OCI-LY3 (cell line): ENCODE results near the gene MCM6.

Experiments
- H2AFZ ChIP-seq: fragments of 200-600, 300-600 bp; shearing (Covaris generic); 2 replicates; pipeline ENCODE4 v1.6.0; 2014; ENCODE audit warnings: antibody characterized with exemption, low read depth, low read length
- H3K27ac ChIP-seq: fragments of 200-600, 300-600 bp; sonication (generic); 2 replicates; pipeline ENCODE4 v1.5.1; 2014; ENCODE audit warnings: mild to moderate bottlenecking, low read length, moderate library complexity, mixed read lengths
- H3K27me3 ChIP-seq: fragments of 200-600, 300-600 bp; sonication (generic); 2 replicates; pipeline ENCODE4 v1.6.1; 2014; ENCODE audit warnings: low read depth, low read length, mixed read lengths
- H3K36me3 ChIP-seq: fragments of 200-600, 300-600 bp; sonication (generic); replicated peaks from 2 replicates; pipeline ENCODE3; 2014; ENCODE audit warnings: low read depth, low read length, mixed read lengths
- H3K4me1 ChIP-seq: fragments of 300-600, 200-600 bp; sonication (generic); 2 replicates; pipeline ENCODE4 v1.6.1; 2014; ENCODE audit warnings: low read length, mixed read lengths
- H3K4me2 ChIP-seq: fragments of 200-600, 300-600 bp; sonication (generic); 2 replicates; pipeline ENCODE4 v1.6.1; 2014; ENCODE audit warnings: low read length, mixed read lengths
- H3K4me3 ChIP-seq: fragments of 300-600, 200-600 bp; sonication (generic); 2 replicates; pipeline ENCODE4 v1.5.1; 2014; ENCODE audit warnings: antibody characterized with exemption, mild to moderate bottlenecking, low read length, moderate library complexity
- H3K79me2 ChIP-seq: fragments of 300-600, 200-600 bp; shearing (Covaris generic); 2 replicates; pipeline ENCODE4 v1.6.1; 2014; ENCODE audit warnings: mild to moderate bottlenecking, low read length, mixed read lengths
- H3K9ac ChIP-seq: fragments of 300-600, 200-600 bp; shearing (Covaris generic); 2 replicates; pipeline ENCODE4 v1.6.0; 2014; ENCODE audit warnings: mild to moderate bottlenecking, low read length, moderate library complexity
- H3K9me3 ChIP-seq: fragments of 200-600, 300-600 bp; shearing (Covaris generic); 2 replicates; pipeline ENCODE4 v1.6.1; 2014; ENCODE audit warnings: low read length, mixed read lengths; ENCODE audit not compliant: insufficient read depth
- H4K20me1 ChIP-seq: fragments of 200-600, 300-600 bp; sonication (generic); 2 replicates; pipeline ENCODE4 v1.6.1; 2016; ENCODE audit warnings: low read length, mixed read lengths; ENCODE audit not compliant: insufficient read depth
- EZH2phosphoT487 ChIP-seq: fragments of 200-600 bp; shearing (Covaris generic); IDR thresholded peaks from 2 replicates; pipeline ENCODE4 v1.6.1; 2018; ENCODE audit warnings: antibody characterized with exemption, mixed run types, low read depth
- TF ChIP-seq, protein P1 (sequence below): fragments of 200-600, 300-600 bp; sonication (generic); IDR thresholded peaks from 2 replicates; pipeline ENCODE4 v1.5.1; 2014; ENCODE audit warnings: antibody characterized with exemption, low read length, low read depth

The MCM6 gene

DNA sequence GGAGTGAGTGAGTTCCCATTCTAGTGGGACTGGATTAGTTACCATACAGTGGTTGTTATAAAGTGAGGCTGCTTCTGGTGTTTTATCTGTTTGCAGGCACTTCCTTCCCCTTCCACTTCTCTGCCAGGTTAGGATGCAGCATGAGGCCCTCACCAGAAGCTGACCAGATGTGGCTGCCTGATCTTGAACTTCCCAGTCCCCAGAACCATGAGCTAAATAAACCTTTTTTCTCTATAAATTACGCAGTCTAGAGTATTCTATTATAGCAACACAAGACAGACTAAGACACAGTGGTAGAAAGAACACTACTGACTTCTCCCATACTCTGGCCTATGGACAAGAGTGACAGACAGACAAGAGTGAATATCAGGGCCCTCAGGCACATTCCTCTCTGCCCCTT is 53.4 kb downstream of the MCM6 start:
- Histone ChIP-seq H3K79me2 (no peaks in the 10 kb centered on the region), H3K4me3 (no peak overlapping the region), H3K36me3 (peaks cover 19% of the 10 kb centered on the region), H3K27me3 (no peaks in the 10 kb centered on the region), H3K27ac (no peak overlapping the region), H3K4me2 (no peak overlapping the region), H3K9ac (no peak overlapping the region), H3K9me3 (no peaks in the 10 kb centered on the region), H4K20me1 (no peaks in the 10 kb centered on the region), H3K4me1 (no peaks in the 10 kb centered on the region), H2AFZ (no peak overlapping the region)
- TF ChIP-seq, protein P1, sequence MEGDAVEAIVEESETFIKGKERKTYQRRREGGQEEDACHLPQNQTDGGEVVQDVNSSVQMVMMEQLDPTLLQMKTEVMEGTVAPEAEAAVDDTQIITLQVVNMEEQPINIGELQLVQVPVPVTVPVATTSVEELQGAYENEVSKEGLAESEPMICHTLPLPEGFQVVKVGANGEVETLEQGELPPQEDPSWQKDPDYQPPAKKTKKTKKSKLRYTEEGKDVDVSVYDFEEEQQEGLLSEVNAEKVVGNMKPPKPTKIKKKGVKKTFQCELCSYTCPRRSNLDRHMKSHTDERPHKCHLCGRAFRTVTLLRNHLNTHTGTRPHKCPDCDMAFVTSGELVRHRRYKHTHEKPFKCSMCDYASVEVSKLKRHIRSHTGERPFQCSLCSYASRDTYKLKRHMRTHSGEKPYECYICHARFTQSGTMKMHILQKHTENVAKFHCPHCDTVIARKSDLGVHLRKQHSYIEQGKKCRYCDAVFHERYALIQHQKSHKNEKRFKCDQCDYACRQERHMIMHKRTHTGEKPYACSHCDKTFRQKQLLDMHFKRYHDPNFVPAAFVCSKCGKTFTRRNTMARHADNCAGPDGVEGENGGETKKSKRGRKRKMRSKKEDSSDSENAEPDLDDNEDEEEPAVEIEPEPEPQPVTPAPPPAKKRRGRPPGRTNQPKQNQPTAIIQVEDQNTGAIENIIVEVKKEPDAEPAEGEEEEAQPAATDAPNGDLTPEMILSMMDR: no peak
- no peak for TF ChIP-seq EZH2phosphoT487

DNA sequence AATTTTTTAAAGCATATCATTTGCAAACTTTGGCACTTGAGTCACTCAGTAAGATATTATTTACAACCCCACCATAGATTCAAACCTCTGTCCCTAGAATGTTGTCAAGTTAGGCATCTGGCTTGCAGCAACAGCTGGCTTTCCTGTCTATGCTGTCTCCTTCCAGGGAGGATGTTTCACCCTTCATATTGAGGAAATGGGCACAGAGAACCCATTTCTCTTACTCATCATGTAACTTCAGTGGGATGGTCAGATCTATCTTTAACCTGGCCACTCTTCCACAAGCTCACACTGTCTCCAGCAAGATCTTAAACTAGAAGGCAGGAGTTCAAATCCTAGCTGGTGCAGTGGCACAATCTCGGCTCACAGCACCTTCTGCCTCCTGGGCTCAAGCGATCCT is 55.1 kb downstream of the MCM6 start:
- no peaks in the 10 kb centered on the region for H3K79me2 ChIP-seq
- no peaks in the 10 kb centered on the region for H4K20me1 ChIP-seq
- H3K9me3 ChIP-seq: no peaks in the 10 kb centered on the region
- no peak overlapping the region for H3K4me2 ChIP-seq
- peaks cover 19% of the 10 kb centered on the region for H3K36me3 ChIP-seq
- H2AFZ ChIP-seq: no peak overlapping the region
- no peaks in the 10 kb centered on the region for H3K27me3 ChIP-seq
- H3K27ac ChIP-seq: no peak overlapping the region
- H3K9ac ChIP-seq: no peak overlapping the region
- no peaks in the 10 kb centered on the region for H3K4me1 ChIP-seq
- H3K4me3 ChIP-seq: no peak overlapping the region
- TF ChIP-seq, protein P1: no peak
- no peak for TF ChIP-seq EZH2phosphoT487

- no peaks in the 10 kb centered on the region for H3K4me1 ChIP-seq
- no peak overlapping the region for H3K4me2 ChIP-seq
Measured at GRCh38 chr2:135820003-135820618, 56.1 kb downstream of the MCM6 start.

DNA sequence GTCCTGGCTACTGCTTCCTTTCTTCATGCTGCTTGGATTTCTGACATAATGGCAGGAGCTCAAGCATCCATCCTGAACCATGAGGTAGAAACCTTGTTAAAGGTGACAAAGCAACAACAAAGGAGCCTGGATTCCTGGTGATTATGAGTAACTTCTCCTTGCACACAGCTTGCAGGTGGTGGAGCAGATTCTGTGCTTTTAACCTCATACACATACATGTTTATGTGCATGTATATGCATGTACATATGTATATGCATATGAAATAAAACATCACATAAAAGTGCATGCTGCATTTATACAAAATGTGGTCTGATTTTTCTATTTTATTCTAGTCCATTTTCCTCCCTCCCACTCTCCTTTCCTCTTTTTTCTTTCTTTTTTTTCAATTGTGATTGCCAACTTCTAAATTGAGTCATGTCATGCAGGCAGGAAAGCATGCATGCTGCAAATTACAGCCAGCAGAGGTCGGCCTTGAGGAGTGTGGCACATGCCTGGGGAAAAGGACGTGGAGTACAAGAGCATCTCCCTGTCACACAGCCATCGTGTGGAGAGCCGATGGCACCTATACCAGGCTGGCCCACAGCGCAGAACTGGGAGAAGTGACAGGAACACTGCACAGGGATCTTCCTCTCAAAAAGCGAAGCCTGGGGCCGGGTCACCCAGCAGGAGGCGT is 57.2 kb downstream of the MCM6 start:
- Histone ChIP-seq H3K9ac (no peak overlapping the region), H3K4me2 (no peak overlapping the region), H3K36me3 (peaks cover 19% of the 10 kb centered on the region), H3K4me3 (no peak overlapping the region), H3K79me2 (no peaks in the 10 kb centered on the region), H3K9me3 (no peaks in the 10 kb centered on the region), H3K27ac (no peak overlapping the region), H3K27me3 (no peaks in the 10 kb centered on the region), H3K4me1 (no peaks in the 10 kb centered on the region), H4K20me1 (no peaks in the 10 kb centered on the region), H2AFZ (no peak overlapping the region)
- TF ChIP-seq, protein P1: peak; percentile 26
- no peak for TF ChIP-seq EZH2phosphoT487

More at GRCh38 chr2:135820003-135820618, 56.1 kb downstream of the MCM6 start:
- Histone ChIP-seq H3K27me3 (no peaks in the 10 kb centered on the region), H4K20me1 (no peaks in the 10 kb centered on the region), H3K9ac (no peak overlapping the region), H3K27ac (no peak overlapping the region), H2AFZ (no peak overlapping the region), H3K9me3 (no peaks in the 10 kb centered on the region), H3K79me2 (no peaks in the 10 kb centered on the region), H3K4me3 (no peak overlapping the region), H3K36me3 (peaks cover 19% of the 10 kb centered on the region)
- no peak for TF ChIP-seq EZH2phosphoT487
- TF ChIP-seq, protein P1: no peak
